KOPT-K1 (cell line): Measurements from ENCODE around the gene CCR5.
"Not testable (repeated sequence)": the region's sequence is repeated elsewhere in the genome, so short reads cannot be mapped to it uniquely, and the experiment has no call there.

Source experiments
- H3K27ac ChIP-seq: fragments of 200-600 bp; sonication (generic); 2 replicates; pipeline ENCODE4 v1.5.1; 2016; ENCODE audit warnings: antibody characterized with exemption, mild to moderate bottlenecking, low read depth, low read length; ENCODE audit not compliant: poor library complexity, severe bottlenecking
- H3K36me3 ChIP-seq: fragments of 200-600 bp; sonication (generic); 2 replicates; pipeline ENCODE4 v1.5.1; 2017; ENCODE audit warnings: antibody characterized with exemption, mild to moderate bottlenecking, low read length, moderate library complexity; ENCODE audit not compliant: insufficient read depth
- H3K9me3 ChIP-seq: fragments of 200-600 bp; sonication (generic); 2 replicates; pipeline ENCODE4 v1.5.1; 2017; ENCODE audit warnings: antibody characterized with exemption, low read length, mild to moderate bottlenecking; ENCODE audit not compliant: insufficient read depth, poor library complexity, severe bottlenecking

The CCR5 gene

GRCh38 chr3:46389306-46389705 is 18.6 kb downstream of the CCR5 start:
- Histone ChIP-seq H3K9me3 (peaks cover 7% of the 10 kb centered on the region), H3K36me3 (no peaks in the 10 kb centered on the region), H3K27ac (no peak overlapping the region)

GRCh38 chr3:46391526-46391925 is 20.8 kb downstream of the CCR5 start:
- not testable (repeated sequence) for H3K9me3 ChIP-seq, H3K36me3 ChIP-seq, H3K27ac ChIP-seq

GRCh38 chr3:46393011-46393410 is 22.3 kb downstream of the CCR5 start:
- Histone ChIP-seq H3K27ac (peak overlapping the region; percentile 2), H3K36me3 (no peaks in the 10 kb centered on the region), H3K9me3 (no peaks in the 10 kb centered on the region)

GRCh38 chr3:46393554-46394434 is 23.0 kb downstream of the CCR5 start:
- H3K27ac ChIP-seq = peak overlapping the region; percentile 54
- H3K36me3 ChIP-seq = no peaks in the 10 kb centered on the region
- H3K9me3 ChIP-seq = no peaks in the 10 kb centered on the region

GRCh38 chr3:46395210-46395661 is 24.5 kb downstream of the CCR5 start:
- no peak overlapping the region for H3K27ac ChIP-seq
- H3K36me3 ChIP-seq = no peaks in the 10 kb centered on the region
- H3K9me3 ChIP-seq = no peaks in the 10 kb centered on the region

- Histone ChIP-seq H3K36me3 (no peaks in the 10 kb centered on the region), H3K27ac (peak overlapping the region; percentile 1), H3K9me3 (no peaks in the 10 kb centered on the region)
Observed at GRCh38 chr3:46395766-46396530, 25.2 kb downstream of the CCR5 start.

- H3K27ac ChIP-seq = no peak overlapping the region
Observed at GRCh38 chr3:46397111-46397510, 26.4 kb downstream of the CCR5 start.

GRCh38 chr3:46398186-46398955 is 27.6 kb downstream of the CCR5 start:
- no peaks in the 10 kb centered on the region for H3K9me3 ChIP-seq
- no peak overlapping the region for H3K27ac ChIP-seq
- no peaks in the 10 kb centered on the region for H3K36me3 ChIP-seq

More at GRCh38 chr3:46397111-46397510, 26.4 kb downstream of the CCR5 start:
- no peaks in the 10 kb centered on the region for H3K36me3 ChIP-seq
- H3K9me3 ChIP-seq = no peaks in the 10 kb centered on the region

- Histone ChIP-seq H3K36me3 (no peaks in the 10 kb centered on the region), H3K9me3 (no peaks in the 10 kb centered on the region), H3K27ac (peak overlapping the region; percentile 4)
Observed at GRCh38 chr3:46399098-46399497, 28.4 kb downstream of the CCR5 start.

GRCh38 chr3:46399557-46399956 is 28.8 kb downstream of the CCR5 start:
- Histone ChIP-seq H3K36me3 (no peaks in the 10 kb centered on the region), H3K9me3 (no peaks in the 10 kb centered on the region), H3K27ac (peak overlapping the region; percentile 4)

- H3K9me3 ChIP-seq = no peaks in the 10 kb centered on the region
- H3K27ac ChIP-seq = peak overlapping the region; percentile 4
Observed at GRCh38 chr3:46400000-46400734, 29.4 kb downstream of the CCR5 start.

GRCh38 chr3:46400846-46401245 is 30.1 kb downstream of the CCR5 start:
- Histone ChIP-seq H3K36me3 (no peaks in the 10 kb centered on the region), H3K9me3 (no peaks in the 10 kb centered on the region), H3K27ac (no peak overlapping the region)

More at GRCh38 chr3:46400000-46400734, 29.4 kb downstream of the CCR5 start:
- H3K36me3 ChIP-seq = no peaks in the 10 kb centered on the region

GRCh38 chr3:46401579-46401978 is 30.8 kb downstream of the CCR5 start:
- Histone ChIP-seq H3K27ac (no peak overlapping the region), H3K36me3 (no peaks in the 10 kb centered on the region), H3K9me3 (no peaks in the 10 kb centered on the region)

- not testable (repeated sequence) for H3K36me3 ChIP-seq, H3K27ac ChIP-seq, H3K9me3 ChIP-seq
Observed at GRCh38 chr3:46402902-46403301, 32.2 kb downstream of the CCR5 start.
